Measurements from ENCODE around the gene RHEX. TPM values are rescaled to one million over a fixed set of nuclear protein-coding genes. Genes with fewer than 3 reads are reported as not detected.

Gene RHEX
- total and polyA plus RNA-seq, 4 donors: 0.57 to 7.4 (median 1.2) TPM

GRCh38 chr1:206120406-206120805, 67.4 kb downstream of the RHEX start:
- DNase-seq: no peak

DNA sequence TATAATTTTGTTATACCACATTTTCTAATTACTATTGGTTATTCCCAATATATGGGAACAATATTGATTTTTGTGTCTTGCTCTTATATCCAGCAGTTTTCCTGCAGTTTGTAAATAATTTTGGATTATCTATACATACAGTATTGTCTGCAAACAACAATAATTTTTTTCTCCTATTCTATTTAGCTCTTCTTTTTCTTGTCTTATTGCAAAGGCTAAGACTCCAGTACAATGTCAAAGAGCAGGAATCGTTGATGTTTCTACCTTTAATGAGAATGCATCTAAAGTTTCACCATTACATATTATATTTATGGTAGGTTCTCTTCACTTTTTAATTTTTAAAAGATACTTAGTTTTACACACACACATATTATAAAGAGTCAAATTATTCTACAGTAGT, 68.3 kb downstream of the RHEX start:
- ATAC-seq (ENCODE audit: insufficient read depth, low FRiP score): no peak
- Histone ChIP-seq H3K9ac (ENCODE audit: insufficient read depth in 1 of 2, low read length in 2 of 2) (no peak overlapping the region), H3K4me1 (ENCODE audit: control insufficient read depth in 5 of 5, insufficient read depth in 5 of 5, low read length in 5 of 5) (peaks cover 0 to 9% (median 6%) of the 10 kb centered on the region in 5 donors), H3K27me3 (ENCODE audit: control insufficient read depth in 3 of 3, insufficient read depth in 3 of 3, low read length in 2 of 3) (peaks cover 0 to 13% (median 11%) of the 10 kb centered on the region in 3 donors), H3K36me3 (ENCODE audit: control insufficient read depth in 4 of 4, insufficient read depth in 4 of 4, low read length in 4 of 4) (no peaks in the 10 kb centered on the region), H3K4me3 (no peak overlapping the region), H3K27ac (ENCODE audit: low read depth in 1 of 2, low read length in 1 of 2) (no peak overlapping the region), H3K9me3 (ENCODE audit: control insufficient read depth in 4 of 4, insufficient read depth in 3 of 4, low read length in 3 of 4) (peaks cover 0 to 5% (median 2%) of the 10 kb centered on the region in 4 donors)
- TF ChIP-seq, protein P1, sequence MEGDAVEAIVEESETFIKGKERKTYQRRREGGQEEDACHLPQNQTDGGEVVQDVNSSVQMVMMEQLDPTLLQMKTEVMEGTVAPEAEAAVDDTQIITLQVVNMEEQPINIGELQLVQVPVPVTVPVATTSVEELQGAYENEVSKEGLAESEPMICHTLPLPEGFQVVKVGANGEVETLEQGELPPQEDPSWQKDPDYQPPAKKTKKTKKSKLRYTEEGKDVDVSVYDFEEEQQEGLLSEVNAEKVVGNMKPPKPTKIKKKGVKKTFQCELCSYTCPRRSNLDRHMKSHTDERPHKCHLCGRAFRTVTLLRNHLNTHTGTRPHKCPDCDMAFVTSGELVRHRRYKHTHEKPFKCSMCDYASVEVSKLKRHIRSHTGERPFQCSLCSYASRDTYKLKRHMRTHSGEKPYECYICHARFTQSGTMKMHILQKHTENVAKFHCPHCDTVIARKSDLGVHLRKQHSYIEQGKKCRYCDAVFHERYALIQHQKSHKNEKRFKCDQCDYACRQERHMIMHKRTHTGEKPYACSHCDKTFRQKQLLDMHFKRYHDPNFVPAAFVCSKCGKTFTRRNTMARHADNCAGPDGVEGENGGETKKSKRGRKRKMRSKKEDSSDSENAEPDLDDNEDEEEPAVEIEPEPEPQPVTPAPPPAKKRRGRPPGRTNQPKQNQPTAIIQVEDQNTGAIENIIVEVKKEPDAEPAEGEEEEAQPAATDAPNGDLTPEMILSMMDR (IDR thresholded peaks at IDR 0.05; ENCODE audit: control extremely low read depth, extremely low read depth): no peak
- DNase-seq: no peak
- 81% methylated on average over 1 of the region's 1 CpG for WGBS, 2 donors

More at GRCh38 chr1:206120406-206120805, 67.4 kb downstream of the RHEX start:
- Histone ChIP-seq H3K4me3 (no peak overlapping the region), H3K9ac (ENCODE audit: insufficient read depth in 1 of 2, low read length in 2 of 2) (no peak overlapping the region), H3K27me3 (ENCODE audit: control insufficient read depth in 3 of 3, insufficient read depth in 3 of 3, low read length in 2 of 3) (peaks cover 0 to 16% (median 11%) of the 10 kb centered on the region in 3 donors), H3K27ac (ENCODE audit: low read depth in 1 of 2, low read length in 1 of 2) (no peak overlapping the region), H3K36me3 (ENCODE audit: control insufficient read depth in 4 of 4, insufficient read depth in 4 of 4, low read length in 4 of 4) (no peaks in the 10 kb centered on the region), H3K4me1 (ENCODE audit: control insufficient read depth in 5 of 5, insufficient read depth in 5 of 5, low read length in 5 of 5) (peaks cover 0 to 9% (median 6%) of the 10 kb centered on the region in 5 donors), H3K9me3 (ENCODE audit: control insufficient read depth in 4 of 4, insufficient read depth in 3 of 4, low read length in 3 of 4) (peaks cover 0 to 5% (median 2%) of the 10 kb centered on the region in 4 donors)
- no peak for ATAC-seq (ENCODE audit: insufficient read depth, low FRiP score)
- TF ChIP-seq, protein P1 (IDR thresholded peaks at IDR 0.05; ENCODE audit: control extremely low read depth, extremely low read depth): no peak

GRCh38 chr1:206122686-206123085, 69.7 kb downstream of the RHEX start:
- peaks cover 0 to 4% (median under 1%) of the 10 kb centered on the region in 5 donors for H3K4me1 ChIP-seq (ENCODE audit: control insufficient read depth in 5 of 5, insufficient read depth in 5 of 5, low read length in 5 of 5)
- no peak overlapping the region for H3K27ac ChIP-seq (ENCODE audit: low read depth in 1 of 2, low read length in 1 of 2)
- DNase-seq (no peak), ATAC-seq (ENCODE audit: insufficient read depth, low FRiP score) (no peak)
- TF ChIP-seq, protein P1 (IDR thresholded peaks at IDR 0.05; ENCODE audit: control extremely low read depth, extremely low read depth): no peak
- H3K9ac ChIP-seq (ENCODE audit: insufficient read depth in 1 of 2, low read length in 2 of 2): no peak overlapping the region
- peaks cover 0 to 5% (median 2%) of the 10 kb centered on the region in 4 donors for H3K9me3 ChIP-seq (ENCODE audit: control insufficient read depth in 4 of 4, insufficient read depth in 3 of 4, low read length in 3 of 4)
- no peaks in the 10 kb centered on the region for H3K36me3 ChIP-seq (ENCODE audit: control insufficient read depth in 4 of 4, insufficient read depth in 4 of 4, low read length in 4 of 4)
- H3K27me3 ChIP-seq (ENCODE audit: control insufficient read depth in 3 of 3, insufficient read depth in 3 of 3, low read length in 2 of 3): peaks cover 0 to 10% (median 7%) of the 10 kb centered on the region in 3 donors
- no peak overlapping the region for H3K4me3 ChIP-seq

GRCh38 chr1:206125346-206125745, 72.4 kb downstream of the RHEX start:
- Histone ChIP-seq H3K4me1 (ENCODE audit: control insufficient read depth in 5 of 5, insufficient read depth in 5 of 5, low read length in 5 of 5) (no peaks in the 10 kb centered on the region), H3K4me3 (no peak overlapping the region), H3K27ac (ENCODE audit: low read depth in 1 of 2, low read length in 1 of 2) (no peak overlapping the region), H3K9me3 (ENCODE audit: control insufficient read depth in 4 of 4, insufficient read depth in 3 of 4, low read length in 3 of 4) (peaks cover 0 to 5% (median 2%) of the 10 kb centered on the region in 4 donors), H3K36me3 (ENCODE audit: control insufficient read depth in 4 of 4, insufficient read depth in 4 of 4, low read length in 4 of 4) (no peaks in the 10 kb centered on the region), H3K9ac (ENCODE audit: insufficient read depth in 1 of 2, low read length in 2 of 2) (no peak overlapping the region), H3K27me3 (ENCODE audit: control insufficient read depth in 3 of 3, insufficient read depth in 3 of 3, low read length in 2 of 3) (no peaks in the 10 kb centered on the region)
- TF ChIP-seq, protein P1 (IDR thresholded peaks at IDR 0.05; ENCODE audit: control extremely low read depth, extremely low read depth): no peak
- WGBS, 2 donors: 90 to 94% methylated on average over 1 of the region's 1 CpG
- no peak for DNase-seq
- ATAC-seq (ENCODE audit: insufficient read depth, low FRiP score): no peak

All from lung (tissue), 12 donors.